Urinary bladder (tissue), 4 donors: ENCODE data around the gene SESN2. TPM values are rescaled to one million over a fixed set of nuclear protein-coding genes. Genes with fewer than 3 reads are reported as not detected.
A peak's percentile ranks its signal among the peaks of the same experiment; 100 is the strongest.
"Not testable (repeated sequence)": the region's sequence is repeated elsewhere in the genome, so short reads cannot be mapped to it uniquely, and the experiment has no call there.

Experiments
- DNase-seq: peaks from one replicate; pipeline ENCODE4 v3.0.0-alpha.2; 2015; ENCODE audit errors: extremely low spot score
- H3K27ac ChIP-seq: one replicate; pipeline ENCODE4 v1.5.1; 2013; ENCODE audit warnings: low read depth, mild to moderate bottlenecking, moderate library complexity
- H3K36me3 ChIP-seq: one replicate; pipeline ENCODE4 v1.6.1; 2013; ENCODE audit warnings: mild to moderate bottlenecking, moderate library complexity; ENCODE audit not compliant: insufficient read depth
- H3K4me1 ChIP-seq: one replicate; pipeline ENCODE4 v1.6.1; 2013; ENCODE audit warnings: mild to moderate bottlenecking, moderate library complexity; ENCODE audit not compliant: insufficient read depth
- H3K4me3 ChIP-seq: one replicate; pipeline ENCODE4 v1.5.1; 2013; ENCODE audit warnings: low read depth, low read length
- WGBS: extraction: QIAGEN DNeasy Blood & Tissue Kit; methylation state at CpG from one replicate; pipeline ENCODE4 v1.1.7; 2013; 5-methylcytosine and 5-hydroxymethylcytosine counted together
- polyA plus RNA-seq: library from polyadenylated mRNA; stranded (reverse); fragments of 200-250 nt; gene quantifications from one replicate; pipeline ENCODE4 v1.2.3, GENCODE V29; 2013
- total RNA-seq: library from RNA; depleted of rRNA; stranded (reverse); fragments of >200 nt; gene quantifications from one replicate; pipeline ENCODE4 v1.2.3, GENCODE V29; 2014
- donor health status: healthy with polysubstance abuse.
- donor health status: healthy.

The SESN2 gene
- total and polyA plus RNA-seq, 2 donors, result 3.1 to 9.9 TPM

DNA sequence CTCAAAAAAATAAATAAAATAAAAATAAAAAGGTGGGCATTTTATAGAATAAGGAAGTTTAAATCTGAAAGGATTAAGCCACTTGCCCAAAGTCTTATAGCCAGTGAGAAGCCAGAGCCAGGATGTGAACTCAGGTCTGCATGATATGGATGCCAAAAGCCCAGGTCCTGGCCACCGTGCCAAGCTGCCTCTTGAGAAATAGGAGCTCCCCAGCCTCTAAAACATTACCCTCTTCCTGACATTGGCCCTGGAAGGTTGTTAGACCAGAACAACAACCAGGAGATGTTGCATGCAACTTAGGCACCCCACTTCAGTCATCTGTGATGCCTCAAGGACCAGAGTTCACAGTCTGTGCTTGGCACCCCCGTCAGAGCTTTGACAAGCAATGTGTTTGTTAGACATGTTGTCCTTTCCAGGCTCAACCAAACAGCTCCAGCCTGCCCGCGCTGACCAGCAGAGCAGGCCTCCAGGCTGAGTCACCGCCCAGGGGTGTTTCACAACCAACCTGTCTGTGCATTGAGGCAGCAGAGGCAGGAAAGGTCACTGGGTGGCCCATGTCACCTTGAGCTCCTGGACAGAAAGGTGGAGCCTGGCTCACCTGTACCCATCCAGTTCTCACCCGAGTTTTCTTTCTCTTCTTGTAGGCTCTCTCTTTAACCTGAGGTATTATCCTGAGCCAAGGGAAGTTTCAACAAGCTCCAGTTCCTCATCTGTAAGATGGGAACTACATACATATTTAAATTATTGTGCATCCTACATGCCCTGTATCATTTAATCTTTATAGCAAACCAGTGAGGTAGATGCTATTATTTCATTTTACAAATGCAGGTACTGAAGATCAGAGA lies 54.6 kb downstream of the SESN2 start:
- no peak for DNase-seq
- H3K27ac ChIP-seq, result no peak overlapping the region

DNA sequence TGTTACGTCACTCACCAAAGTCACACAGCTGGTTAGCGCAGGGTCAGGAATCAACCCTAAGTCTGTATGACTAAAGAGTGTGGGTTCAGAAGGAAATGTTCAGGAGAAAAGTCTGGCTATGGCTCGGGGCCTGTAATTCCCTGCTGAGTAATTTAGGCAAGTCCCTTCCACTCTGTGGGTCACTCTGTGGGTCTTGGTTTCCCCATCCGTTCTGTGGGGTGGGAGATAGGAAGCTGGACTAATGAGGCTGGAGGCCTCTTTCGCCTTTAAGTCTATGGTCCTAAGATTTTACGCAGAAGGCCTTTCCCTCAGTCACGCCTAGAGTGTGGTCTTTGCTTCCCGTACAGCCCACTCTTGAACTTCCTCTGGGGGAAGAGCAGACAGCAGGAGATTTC lies 55.2 kb downstream of the SESN2 start:
- no peak for DNase-seq
- 78% methylated on average over 8 of the region's 8 CpGs for WGBS

More for the DNA sequence above, 54.6 kb downstream of the SESN2 start:
- no peak overlapping the region for H3K4me3 ChIP-seq
- no peaks in the 10 kb centered on the region for H3K36me3 ChIP-seq
- no peaks in the 10 kb centered on the region for H3K4me1 ChIP-seq
- WGBS, result 76% methylated on average over 6 of the region's 6 CpGs

DNA sequence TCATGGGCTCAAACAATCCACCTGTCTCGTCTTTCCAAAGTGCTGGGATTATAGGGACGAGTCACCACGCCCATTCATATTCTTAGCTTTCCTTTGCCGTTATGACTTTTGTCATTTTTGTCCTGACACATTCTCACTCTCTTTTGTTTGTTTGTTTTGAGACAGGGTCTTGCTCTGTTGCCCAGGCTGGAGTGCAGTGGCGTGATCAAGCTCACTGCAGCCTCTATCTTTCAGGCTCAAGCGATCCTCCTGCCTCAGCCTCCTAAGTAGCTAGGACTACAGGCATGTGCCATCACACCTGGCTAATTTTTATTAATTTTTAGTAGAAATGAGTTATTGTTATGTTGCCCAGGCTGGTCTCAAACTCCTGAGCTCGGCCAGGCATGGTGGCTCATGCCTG lies 57.7 kb downstream of the SESN2 start:
- no peak overlapping the region for H3K27ac ChIP-seq
- H3K36me3 ChIP-seq, result no peaks in the 10 kb centered on the region
- H3K4me1 ChIP-seq, result no peaks in the 10 kb centered on the region
- H3K4me3 ChIP-seq, result no peak overlapping the region
- DNase-seq, result no peak
- 77% methylated on average over 7 of the region's 7 CpGs for WGBS

More for the DNA sequence above, 55.2 kb downstream of the SESN2 start:
- no peaks in the 10 kb centered on the region for H3K4me1 ChIP-seq
- H3K27ac ChIP-seq, result no peak overlapping the region
- H3K4me3 ChIP-seq, result no peak overlapping the region
- H3K36me3 ChIP-seq, result no peaks in the 10 kb centered on the region

DNA sequence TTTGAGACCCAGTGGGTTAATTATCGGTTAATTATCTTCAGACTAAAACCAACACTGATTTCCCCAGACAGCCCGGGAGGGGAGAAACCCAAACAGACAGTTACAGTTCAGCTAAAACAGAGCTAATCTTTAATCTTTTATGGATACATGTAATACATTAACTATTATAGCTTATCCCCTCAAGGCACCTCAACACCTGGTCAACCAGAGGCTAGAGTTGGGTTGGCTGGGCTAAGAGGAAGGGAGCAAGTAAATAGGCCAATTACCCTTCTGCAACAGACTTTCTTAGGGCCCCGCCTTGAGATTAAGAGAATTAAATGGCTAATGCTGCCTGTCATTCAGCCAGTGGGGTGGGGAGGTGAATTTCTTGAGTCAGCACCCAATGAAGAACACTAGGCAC lies 62.9 kb downstream of the SESN2 start:
- H3K36me3 ChIP-seq, result no peaks in the 10 kb centered on the region
- H3K27ac ChIP-seq, result no peak overlapping the region
- H3K4me3 ChIP-seq, result no peak overlapping the region
- H3K4me1 ChIP-seq, result no peaks in the 10 kb centered on the region
- 72% methylated on average over 3 of the region's 3 CpGs for WGBS
- no peak for DNase-seq

DNA sequence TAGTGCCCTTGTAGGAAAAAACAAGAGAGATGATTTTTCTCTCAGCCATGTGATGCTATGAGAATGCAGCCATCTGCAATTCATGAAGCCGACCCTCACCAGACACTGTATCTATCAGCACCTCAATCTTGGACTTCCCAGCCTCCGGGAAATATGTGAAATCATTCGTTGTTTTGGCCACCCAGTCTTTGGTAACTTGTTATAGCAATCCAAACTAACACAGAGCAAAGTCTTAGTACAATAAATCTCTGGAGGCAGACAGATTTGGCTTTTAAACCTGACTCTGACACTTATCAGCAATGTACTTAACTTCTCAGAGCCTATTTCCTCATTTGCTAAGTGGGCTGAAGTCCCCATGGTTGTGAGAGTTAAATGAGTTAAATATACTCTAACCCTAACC lies 64.4 kb downstream of the SESN2 start:
- no peaks in the 10 kb centered on the region for H3K4me1 ChIP-seq
- DNase-seq, result no peak
- 28% methylated on average over 3 of the region's 3 CpGs for WGBS
- no peaks in the 10 kb centered on the region for H3K36me3 ChIP-seq
- no peak overlapping the region for H3K27ac ChIP-seq
- no peak overlapping the region for H3K4me3 ChIP-seq

DNA sequence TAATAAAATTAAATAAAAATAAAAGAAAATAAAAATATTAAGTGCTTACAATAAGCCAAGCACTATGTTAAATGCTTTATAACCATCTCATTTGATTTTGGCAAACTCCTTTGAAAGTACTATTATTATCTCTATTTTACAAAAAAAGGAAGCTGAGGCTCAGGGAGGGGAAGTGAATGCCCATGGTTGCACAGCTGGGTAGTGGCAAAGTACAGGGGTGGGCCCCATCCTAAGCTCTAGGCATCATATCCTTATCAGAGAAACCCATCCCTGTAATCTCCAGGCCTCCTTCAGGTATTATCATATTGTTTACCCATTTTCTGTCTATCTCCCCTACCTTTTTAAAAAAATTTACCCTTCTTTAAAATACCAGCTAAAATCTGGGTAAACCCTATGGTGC lies 67.2 kb downstream of the SESN2 start:
- Histone ChIP-seq H3K36me3 (no peaks in the 10 kb centered on the region), H3K4me1 (no peaks in the 10 kb centered on the region), H3K27ac (no peak overlapping the region), H3K4me3 (no peak overlapping the region)
- no peak for DNase-seq

DNA sequence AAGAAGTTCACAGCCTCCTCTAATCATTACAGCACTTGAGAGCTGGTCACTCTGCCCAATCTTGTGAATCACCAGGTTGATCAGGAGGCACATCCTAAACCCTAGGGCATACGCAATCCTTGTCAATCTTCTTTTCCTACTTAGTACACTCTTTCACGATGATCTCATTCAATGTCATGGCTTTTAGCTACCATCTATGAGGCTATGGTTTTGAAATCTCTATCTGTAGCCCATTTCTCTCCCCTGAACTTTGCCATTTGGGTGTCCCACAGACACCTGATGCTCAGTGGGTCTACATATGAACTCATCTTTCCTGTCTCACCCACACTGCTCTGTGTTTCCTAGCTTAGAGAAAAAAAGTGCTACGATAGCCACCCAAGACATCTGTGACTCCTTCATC lies 67.7 kb downstream of the SESN2 start:
- 81% methylated on average over 3 of the region's 3 CpGs for WGBS
- Histone ChIP-seq H3K4me3 (no peak overlapping the region), H3K27ac (no peak overlapping the region), H3K36me3 (no peaks in the 10 kb centered on the region), H3K4me1 (no peaks in the 10 kb centered on the region)
- no peak for DNase-seq

DNA sequence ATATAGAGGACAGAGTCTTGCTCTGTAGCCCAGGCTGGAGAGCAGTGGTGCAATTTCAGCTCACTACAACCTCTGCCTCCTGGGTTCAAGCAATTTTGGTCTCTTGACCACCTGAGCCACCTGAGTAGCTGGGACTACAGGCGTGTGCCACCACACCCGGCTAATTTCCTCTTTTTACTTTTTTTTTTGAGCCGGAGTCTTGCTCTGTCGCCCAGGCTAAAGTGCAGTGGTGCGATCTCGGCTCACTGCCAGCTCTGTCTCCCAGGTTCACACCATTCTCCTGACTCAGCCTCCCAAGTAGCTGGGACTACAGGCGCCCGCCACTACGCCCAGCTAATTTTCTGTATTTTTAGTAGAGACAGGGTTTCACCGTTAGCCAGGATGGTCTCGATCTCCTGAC lies 68.1 kb downstream of the SESN2 start:
- not testable (repeated sequence) for H3K36me3 ChIP-seq, H3K4me1 ChIP-seq, H3K4me3 ChIP-seq, DNase-seq, H3K27ac ChIP-seq
- 87% methylated on average over 11 of the region's 11 CpGs for WGBS

DNA sequence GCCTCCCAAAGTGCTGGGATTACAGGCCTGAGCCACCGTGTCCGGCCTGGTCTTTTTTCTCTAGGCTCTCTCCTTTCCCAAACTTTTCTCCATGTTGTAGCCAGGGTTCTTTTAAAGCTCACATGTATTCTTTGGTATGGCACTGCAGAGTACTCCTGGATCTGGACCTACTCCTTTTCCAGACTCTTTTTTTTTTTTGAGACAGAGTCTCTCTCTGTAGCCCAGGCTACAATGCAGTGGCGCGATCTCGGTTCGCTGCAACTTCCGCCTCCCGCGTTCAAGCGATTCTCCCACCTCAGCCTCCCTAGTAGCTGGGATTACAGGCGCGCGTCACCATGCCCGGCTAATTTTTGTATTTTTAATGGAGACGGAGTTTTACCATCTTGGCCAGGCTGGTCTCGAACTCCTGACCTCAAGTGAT lies 68.9 kb downstream of the SESN2 start:
- WGBS, result 61% methylated on average over 16 of the region's 16 CpGs
- H3K4me3 ChIP-seq, result peak overlapping the region; percentile 54
- H3K36me3 ChIP-seq, result peaks cover 4% of the 10 kb centered on the region
- no peak for DNase-seq
- no peak overlapping the region for H3K27ac ChIP-seq
- no peaks in the 10 kb centered on the region for H3K4me1 ChIP-seq

DNA sequence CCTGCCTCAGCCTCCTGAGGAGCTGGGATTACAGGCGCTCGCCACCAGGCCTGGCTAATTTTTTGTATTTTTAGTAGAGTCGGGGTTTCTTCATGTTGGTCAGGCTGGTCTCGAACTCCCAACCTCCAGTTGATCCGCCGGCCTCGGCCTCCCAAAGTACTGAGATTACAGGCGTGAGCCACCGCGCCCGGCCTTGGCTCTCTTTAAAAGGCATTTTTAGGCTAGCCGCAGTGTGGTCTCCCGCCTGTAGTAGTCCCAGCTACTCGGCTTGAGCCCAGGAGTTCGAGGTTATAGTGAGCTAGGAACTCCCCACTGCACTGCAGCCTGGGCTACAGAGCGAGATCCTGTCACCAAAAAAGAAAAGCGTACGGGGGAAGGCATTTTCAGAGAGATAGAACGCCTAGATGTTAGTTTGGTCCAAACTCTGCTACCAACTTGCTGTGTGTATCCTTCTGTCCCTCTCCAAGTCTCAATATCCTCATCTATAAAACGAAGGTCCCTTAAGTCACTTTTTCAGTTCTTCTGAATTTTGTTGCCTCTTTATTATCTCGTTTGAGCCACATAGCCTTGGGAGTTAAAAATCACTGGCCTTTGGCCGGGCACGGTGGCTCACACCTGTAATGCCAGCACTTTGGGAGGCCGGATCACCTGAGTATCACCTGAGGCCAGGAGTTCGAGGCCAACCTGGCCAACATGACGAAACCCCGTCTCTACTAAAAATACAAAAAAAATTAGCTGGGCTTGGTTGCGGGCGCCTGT lies 70.3 kb downstream of the SESN2 start:
- 42% methylated on average over 29 of the region's 29 CpGs for WGBS
- no peak for DNase-seq
- H3K27ac ChIP-seq, result peak overlapping the region; percentile 19
- no peaks in the 10 kb centered on the region for H3K4me1 ChIP-seq
- H3K4me3 ChIP-seq, result peak overlapping the region; percentile 54
- H3K36me3 ChIP-seq, result peaks cover 8% of the 10 kb centered on the region

Other genes starting within 250 kb of the SESN2 start
- 16.0 TPM for gene EYA3, start 170.9 kb upstream of the SESN2 start, total RNA-seq
- gene EYA3, start 170.9 kb upstream of the SESN2 start, polyA plus RNA-seq, result 5.9 TPM
- gene PTAFR, start 82.8 kb upstream of the SESN2 start, total RNA-seq, result 3.0 TPM
- 5.3 TPM for gene PTAFR, start 82.8 kb upstream of the SESN2 start, polyA plus RNA-seq
- gene DNAJC8, start 26.5 kb upstream of the SESN2 start, total RNA-seq, result 42.2 TPM
- 105 TPM for gene DNAJC8, start 26.5 kb upstream of the SESN2 start, polyA plus RNA-seq
- 44.6 TPM for gene ATP5IF1, start 23.4 kb upstream of the SESN2 start, total RNA-seq
- gene ATP5IF1, start 23.4 kb upstream of the SESN2 start, polyA plus RNA-seq, result 239 TPM
- gene MED18, start 69.5 kb downstream of the SESN2 start, total RNA-seq, result 12.5 TPM
- gene MED18, start 69.5 kb downstream of the SESN2 start, polyA plus RNA-seq, result 13.6 TPM
- 20.2 TPM for gene PHACTR4, start 110.2 kb downstream of the SESN2 start, total RNA-seq
- 20.2 TPM for gene PHACTR4, start 110.2 kb downstream of the SESN2 start, polyA plus RNA-seq
- gene RCC1, start 246.5 kb downstream of the SESN2 start, total RNA-seq, result 17.2 TPM
- gene RCC1, start 246.5 kb downstream of the SESN2 start, polyA plus RNA-seq, result 20.4 TPM